SU-DHL-6 (cell line): ENCODE results near the gene E2F6.

Source experiments
- CTCF ChIP-seq: fragments of 200-600 bp; sonication (generic); IDR thresholded peaks from one replicate; pipeline ENCODE4 v1.5.1; 2017; ENCODE audit warnings: antibody characterized with exemption, mild to moderate bottlenecking, low read length, moderate library complexity; ENCODE audit not compliant: insufficient read depth, poor library complexity, severe bottlenecking
- EZH2phosphoT487 ChIP-seq: fragments of 200-600 bp; sonication (generic), shearing (Covaris generic); conservative IDR thresholded peaks from 2 replicates; pipeline ENCODE4 v1.6.1; 2018; ENCODE audit warnings: mild to moderate bottlenecking, antibody characterized with exemption, low read length, moderate library complexity, mixed read lengths

GRCh38 chr2:11495844-11496681 is 30.1 kb upstream of the E2F6 start:
- TF ChIP-seq CTCF, result no peak
- TF ChIP-seq EZH2phosphoT487, result no peak
